GM10248 (cell line): ENCODE data around the gene PMPCA.
A peak's percentile ranks its signal among the peaks of the same experiment; 100 is the strongest.

ENCODE experiments used
- CTCF ChIA-PET: fragments of 300-600 bp; sonication (Branson Sonifier 250); formaldehyde crosslinking; extraction: SDS; loops from one replicate; lab custom pipeline; 2021; ENCODE audit warnings: antibody characterized with exemption; lab: Yijun Ruan, JAX
- POLR2A ChIA-PET: fragments of 350-650 bp; sonication (Branson Sonifier 250); formaldehyde crosslinking; extraction: SDS; loops from one replicate; lab custom pipeline; 2020; ENCODE audit warnings: antibody characterized with exemption; lab: Yijun Ruan, JAX
- DNase-seq: peaks from one replicate; pipeline ENCODE4 v3.0.0; 2012; ENCODE audit errors: extremely low spot score
- CTCF ChIP-seq: IDR thresholded peaks from 2 replicates; pipeline ENCODE4 v1.5.1; 2012; ENCODE audit warnings: mild to moderate bottlenecking, low read depth; ENCODE audit errors: extremely low read depth, missing control alignments, control extremely low read depth

The PMPCA gene

GRCh38 chr9:136438548-136439480 is 28.4 kb downstream of the PMPCA start:
- POLR2A ChIA-PET, result no interaction called here
- no peak for TF ChIP-seq CTCF
- CTCF ChIA-PET, result interaction anchor here (0.7 to 1.4 kb wide), 2 partner anchors 14 to 26 kb away, joined by 3 to 6 read pairs; no protein-coding TSS in a partner anchor
- peak; percentile 84 for DNase-seq

DNA sequence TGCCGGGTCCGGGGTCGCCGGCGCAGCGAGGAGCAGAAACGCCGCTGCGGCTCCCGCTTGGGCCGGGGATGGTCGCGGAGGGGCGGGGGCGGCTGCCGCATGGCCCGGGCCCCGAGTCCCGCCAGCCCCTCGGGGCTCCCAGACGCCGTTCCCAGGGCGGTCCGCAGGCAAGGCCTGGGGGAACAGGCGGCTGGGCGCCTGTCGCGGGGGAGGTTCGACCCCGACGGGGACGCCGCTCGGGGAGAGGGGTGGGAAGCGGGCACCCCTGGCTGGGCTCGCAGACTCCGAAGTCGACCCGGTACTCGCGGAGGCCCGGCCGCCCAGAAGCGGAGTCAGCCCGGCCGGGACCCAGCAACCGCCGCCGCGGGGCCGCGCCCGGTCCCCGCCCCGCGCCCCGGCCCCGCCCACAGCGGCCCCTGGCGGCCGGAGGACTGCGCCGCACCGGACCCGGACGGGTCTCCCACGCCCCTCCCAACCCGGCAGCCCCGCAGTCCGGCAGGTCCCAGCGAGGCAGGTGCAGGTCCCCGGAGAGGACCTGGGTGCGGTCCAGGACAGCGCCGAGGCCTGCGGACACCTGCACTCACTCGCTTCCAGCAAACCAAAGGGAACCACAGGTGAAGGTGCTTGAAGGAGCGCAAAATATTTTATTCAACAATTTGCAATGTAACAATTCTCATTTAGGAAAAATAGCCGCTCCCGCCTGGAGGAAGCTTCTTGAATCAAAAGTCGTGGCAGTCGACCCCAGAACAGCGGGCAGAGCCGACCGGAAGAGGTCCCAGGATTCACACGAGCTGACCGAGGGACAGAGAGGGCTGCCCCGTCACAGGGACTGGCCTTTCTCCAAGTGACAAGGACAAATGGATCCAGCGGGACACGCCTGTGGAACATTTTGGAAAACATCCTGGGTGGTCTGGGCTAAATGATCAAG is 29.3 kb downstream of the PMPCA start, which contains the start of gene INPP5E:
INPP5E (minus strand) TSS at position 365 of the 928 bp plus-strand sequence. CDS start 426 bp downstream, outside the sequence.
- peak; percentile 74 for TF ChIP-seq CTCF
- peak; percentile 96 for DNase-seq
- ChIA-PET CTCF (interaction anchor here (0.7 to 1.4 kb wide), 14 partner anchors 9 to 242 kb away, joined by 3 to 7 read pairs (median 3); no protein-coding TSS in a partner anchor), POLR2A (no interaction called here)

DNA sequence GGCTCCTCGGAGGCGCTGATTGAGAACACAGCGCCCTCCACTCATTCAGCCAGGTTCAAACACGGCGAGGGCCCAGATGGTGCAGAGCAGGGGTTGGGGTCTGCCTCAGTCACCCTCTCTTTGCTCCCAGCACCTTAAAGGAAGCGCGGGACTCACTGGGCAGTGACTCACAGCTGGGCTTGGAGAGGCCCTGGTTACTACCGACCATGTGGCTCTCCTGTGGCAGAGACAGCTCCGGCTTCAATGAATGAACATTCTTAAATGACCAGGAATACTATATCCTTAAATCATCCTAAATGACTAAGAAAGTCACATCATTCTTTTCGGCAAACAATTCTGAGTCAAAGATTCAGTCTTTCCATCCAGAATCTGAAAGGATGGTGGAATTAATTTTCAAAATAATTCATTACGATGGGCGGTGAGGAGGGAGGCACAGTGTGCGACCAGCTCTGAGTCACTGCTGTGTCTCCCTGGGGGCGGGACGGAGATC is 30.8 kb downstream of the PMPCA start:
- CTCF ChIA-PET, result interaction anchor here (1.0 to 1.2 kb wide), 6 partner anchors 13 to 241 kb away, joined by 3 to 4 read pairs (median 3); no protein-coding TSS in a partner anchor
- TF ChIP-seq CTCF, result no peak
- no peak for DNase-seq
- POLR2A ChIA-PET, result no interaction called here

DNA sequence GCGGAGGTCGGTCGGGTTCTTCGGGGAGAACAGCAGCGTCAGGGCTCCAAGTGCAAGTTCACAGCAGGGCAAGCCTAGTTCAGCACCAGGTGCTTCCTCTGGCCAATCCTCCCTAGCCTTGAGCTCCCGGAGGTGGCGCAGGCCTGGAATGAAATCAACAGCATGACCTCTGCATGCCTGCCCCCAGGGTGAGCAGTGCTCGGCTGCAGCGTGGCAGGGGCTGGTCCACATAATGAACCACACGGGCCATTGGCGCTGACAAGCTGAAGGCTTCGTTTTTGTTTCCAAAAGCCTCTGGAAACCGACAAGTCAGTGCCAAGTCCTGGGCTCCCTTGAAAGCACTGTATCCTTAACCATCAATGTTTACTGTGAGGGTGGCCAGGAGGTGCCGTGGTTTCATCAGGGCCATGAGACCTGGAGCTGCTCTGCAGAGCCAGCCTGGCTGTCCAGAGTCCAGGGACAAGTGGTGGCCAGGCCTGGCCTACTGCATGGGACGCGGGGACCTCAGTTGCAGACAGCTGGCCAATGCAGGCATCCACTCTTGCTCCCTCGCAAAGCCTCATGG is 31.3 kb downstream of the PMPCA start:
- no peak for TF ChIP-seq CTCF
- ChIA-PET POLR2A (no interaction called here), CTCF (interaction anchor here (1.2 kb wide), 1 partner anchor 22 kb away, joined by 3 read pairs; no protein-coding TSS in a partner anchor)
- no peak for DNase-seq

GRCh38 chr9:136442265-136442664 is 31.8 kb downstream of the PMPCA start:
- POLR2A ChIA-PET, result no interaction called here
- CTCF ChIA-PET, result interaction anchor here (1.2 to 1.4 kb wide), 2 partner anchors 12 to 21 kb away, joined by 3 to 4 read pairs; no protein-coding TSS in a partner anchor
- TF ChIP-seq CTCF, result no peak
- DNase-seq, result no peak
